T-cell (primary cell): ENCODE measurements around the gene RNF180. TPM values are rescaled to one million over a fixed set of nuclear protein-coding genes. Genes with fewer than 3 reads are reported as not detected.

Experiments used
- ATAC-seq, 4 experiments: fragments of 200-7000 bp in 3 of 4; fragments of 150-1000 bp in 1 of 4; cut with Tn5 transposase; replicated peaks in 1 of 4; 1 replicate in 3 of 4; 2 replicates in 1 of 4; pipeline ENCODE4 v1.10.0; 2021; ENCODE audit warnings: moderate library complexity in 3 of 4, mild to moderate bottlenecking in 2 of 4, moderate number of reproducible peaks in 1 of 4
- CTCF ChIA-PET, 2 donors: fragments of 300-600 bp; sonication (Branson Sonifier 250); formaldehyde crosslinking; loops; one replicate each; lab custom pipeline; 2022; ENCODE audit warnings: antibody characterized with exemption in 2 of 2; lab: Charles Lee
- POLR2A ChIA-PET, 2 donors: fragments of 300-600 bp; sonication (Branson Sonifier 250); formaldehyde crosslinking; loops; one replicate each; lab custom pipeline; 2022; ENCODE audit warnings: antibody characterized with exemption in 2 of 2; lab: Charles Lee
- DNase-seq, 35 experiments: peaks; one replicate each; pipeline versions ENCODE4 v3.0.0 to v3.0.0-alpha.2; 2013 to 2023
- H3K27ac ChIP-seq: one replicate; pipeline ENCODE4 v1.5.1; 2013; ENCODE audit warnings: low read length
- H3K27me3 ChIP-seq, 2 experiments: replicated peaks in 1 of 2; 1 replicate in 1 of 2; 2 replicates in 1 of 2; pipeline versions ENCODE4 v1.6.1 to v1.7.0; 2013; ENCODE audit warnings: low read length in 1 of 2, mixed read lengths in 1 of 2; ENCODE audit not compliant: control insufficient read depth in 2 of 2, insufficient read depth in 2 of 2; ENCODE audit errors: extremely low read depth in 1 of 2
- H3K36me3 ChIP-seq, 2 donors: 1 replicate in 1 of 2; 2 replicates in 1 of 2; pipeline versions ENCODE4 v1.6.1 to v1.7.0; 2013; ENCODE audit warnings: low read length in 1 of 2; ENCODE audit not compliant: control insufficient read depth in 2 of 2, insufficient read depth in 1 of 2; ENCODE audit errors: extremely low read depth in 1 of 2
- H3K4me1 ChIP-seq, 2 experiments: 1 replicate in 1 of 2; 2 replicates in 1 of 2; pipeline versions ENCODE4 v1.6.1 to v1.7.0; 2013; ENCODE audit warnings: low read length in 2 of 2, mixed read lengths in 1 of 2; ENCODE audit not compliant: insufficient read depth in 2 of 2, control insufficient read depth in 1 of 2; ENCODE audit errors: extremely low read depth in 1 of 2
- H3K4me3 ChIP-seq, 2 donors: 1 replicate in 1 of 2; 2 replicates in 1 of 2; pipeline versions ENCODE4 v1.5.1 to v1.7.0; 2013; ENCODE audit warnings: mild to moderate bottlenecking in 2 of 2, low read length in 1 of 2, moderate library complexity in 1 of 2; ENCODE audit not compliant: control insufficient read depth in 1 of 2; ENCODE audit errors: extremely low read depth in 1 of 2
- H3K9me3 ChIP-seq: 2 replicates; pipeline ENCODE4 v1.7.0; 2013
- H3K27ac Mint-ChIP-seq, 2 donors: one replicate each; pipeline ENCODE4 v1.8.0; 2020 to 2021; ENCODE audit warnings: mild to moderate bottlenecking in 2 of 2, mixed read lengths in 2 of 2
- H3K27me3 Mint-ChIP-seq, 2 donors: one replicate each; pipeline ENCODE4 v1.8.0; 2021 to 2022; ENCODE audit warnings: mixed read lengths in 2 of 2
- H3K36me3 Mint-ChIP-seq: one replicate; pipeline ENCODE4 v1.8.0; 2021; ENCODE audit warnings: mixed read lengths
- H3K4me1 Mint-ChIP-seq, 3 donors: one replicate each; pipeline ENCODE4 v1.8.0; 2020 to 2022; ENCODE audit warnings: mixed read lengths in 3 of 3, mild to moderate bottlenecking in 1 of 3
- H3K4me3 Mint-ChIP-seq, 3 donors: one replicate each; pipeline ENCODE4 v1.8.0; 2020 to 2022; ENCODE audit warnings: mild to moderate bottlenecking in 3 of 3, mixed read lengths in 3 of 3, moderate library complexity in 3 of 3
- H3K9me3 Mint-ChIP-seq, 3 donors: one replicate each; pipeline ENCODE4 v1.8.0; 2020 to 2022; ENCODE audit warnings: mixed read lengths in 3 of 3
- WGBS: methylation state at CpG from one replicate; pipeline ENCODE4 v1.1.5; 2013; ENCODE audit warnings: missing lambda C conversion rate; ENCODE audit not compliant: insufficient coverage; 5-methylcytosine and 5-hydroxymethylcytosine counted together
- total RNA-seq, 35 experiments: library from RNA in 6 of 35; stranded (reverse) in 6 of 35; fragments of 120-200 nt in 1 of 35; gene quantifications; one replicate each; pipeline versions ENCODE4 v1.2.1 to v1.2.4 and lab custom pipeline; 2013 to 2026

The RNF180 gene
- total RNA-seq, 5 donors from 2014 or later (not counting 1 experiment from before 2014, with no cell fraction given) = not detected

DNA sequence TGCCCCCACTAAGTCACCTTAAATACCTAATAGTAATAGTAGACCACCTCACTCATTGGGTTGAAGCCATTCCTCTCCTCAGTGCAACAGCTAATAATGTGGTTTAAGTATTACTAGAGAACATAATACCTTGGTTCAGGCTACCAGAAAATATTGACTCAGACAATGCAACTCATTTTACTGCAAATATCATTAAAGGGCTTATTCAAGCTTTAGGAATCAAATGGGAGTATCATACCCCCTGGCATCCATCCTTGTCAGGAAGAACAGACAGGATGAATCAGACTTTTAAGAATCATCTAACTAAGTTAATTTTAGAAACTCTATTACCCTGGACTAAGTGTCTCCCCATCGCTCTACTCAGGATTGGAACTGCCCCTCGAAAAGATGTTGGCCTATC, 6.8 kb upstream of the RNF180 start:
- DNase-seq (no peak), ATAC-seq (no peak)
- no peak overlapping the region for H3K4me3 ChIP-seq
- H3K27ac ChIP-seq = no peak overlapping the region
- H3K36me3 ChIP-seq = no peaks in the 10 kb centered on the region
- CTCF ChIA-PET = no interaction called here
- H3K27ac Mint-ChIP-seq = no peak overlapping the region
- no peak overlapping the region for H3K4me3 Mint-ChIP-seq
- H3K4me1 ChIP-seq = no peaks in the 10 kb centered on the region
- H3K27me3 ChIP-seq = peaks cover 0 to 1% of the 10 kb centered on the region in 2 experiments
- POLR2A ChIA-PET = no interaction called here
- peaks cover 0 to 5% of the 10 kb centered on the region in 2 donors for H3K27me3 Mint-ChIP-seq
- no peaks in the 10 kb centered on the region for H3K36me3 Mint-ChIP-seq
- 83% methylated on average over 1 of the region's 2 CpGs for WGBS
- H3K4me1 Mint-ChIP-seq = no peaks in the 10 kb centered on the region
- H3K9me3 ChIP-seq = no peaks in the 10 kb centered on the region
- peaks cover 0 to 24% (median 18%) of the 10 kb centered on the region in 3 donors for H3K9me3 Mint-ChIP-seq

GRCh38 chr5:64160201-64160600, 5.4 kb upstream of the RNF180 start:
- Histone ChIP-seq H3K36me3 (no peaks in the 10 kb centered on the region), H3K27ac (no peak overlapping the region), H3K4me1 (no peaks in the 10 kb centered on the region), H3K4me3 (no peak overlapping the region), H3K9me3 (no peaks in the 10 kb centered on the region), H3K27me3 (peaks cover under 1 to 10% of the 10 kb centered on the region in 2 experiments)
- Mint-ChIP-seq H3K4me1 (peaks cover 0 to 2% (median 0%) of the 10 kb centered on the region in 3 donors), H3K36me3 (no peaks in the 10 kb centered on the region), H3K9me3 (peaks cover 0 to 20% (median 10%) of the 10 kb centered on the region in 3 donors), H3K27ac (no peak overlapping the region), H3K27me3 (peaks cover 11 to 16% of the 10 kb centered on the region in 2 donors), H3K4me3 (no peak overlapping the region)
- ChIA-PET CTCF (no interaction called here), POLR2A (no interaction called here)
- ATAC-seq (no peak), DNase-seq (no peak)
- 92% methylated on average over 5 of the region's 6 CpGs for whole genome bisulfite sequencing

GRCh38 chr5:64161420-64161819, 4.2 kb upstream of the RNF180 start:
- H3K36me3 ChIP-seq = no peaks in the 10 kb centered on the region
- Mint-ChIP-seq H3K9me3 (peaks cover 0 to 14% (median 6%) of the 10 kb centered on the region in 3 donors), H3K4me1 (peaks cover 0 to 7% (median 3%) of the 10 kb centered on the region in 3 donors), H3K4me3 (no peak overlapping the region), H3K27me3 (peaks cover 17 to 23% of the 10 kb centered on the region in 2 donors), H3K36me3 (no peaks in the 10 kb centered on the region), H3K27ac (no peak overlapping the region)
- H3K27me3 ChIP-seq = peaks cover 7 to 10% of the 10 kb centered on the region in 2 experiments
- H3K9me3 ChIP-seq = no peaks in the 10 kb centered on the region
- 93% methylated on average over 2 of the region's 3 CpGs for WGBS
- ChIA-PET CTCF (no interaction called here), POLR2A (no interaction called here)
- no peak overlapping the region for H3K27ac ChIP-seq
- no peak for DNase-seq
- H3K4me1 ChIP-seq = no peaks in the 10 kb centered on the region
- H3K4me3 ChIP-seq = no peak overlapping the region
- ATAC-seq = no peak

GRCh38 chr5:64163135-64163534, 2.5 kb upstream of the RNF180 start:
- CTCF ChIA-PET = no interaction called here
- no peak for ATAC-seq
- H3K4me1 Mint-ChIP-seq = peaks cover 0 to 8% (median 5%) of the 10 kb centered on the region in 3 donors

GRCh38 chr5:64163746-64164145, 1.9 kb upstream of the RNF180 start:
- H3K36me3 ChIP-seq = no peaks in the 10 kb centered on the region
- ChIA-PET POLR2A (interaction anchor here in 1 of 2 donors (0.6 kb wide), 1 partner anchor 1593 kb away, joined by 3 read pairs; no protein-coding TSS in a partner anchor), CTCF (no interaction called here)
- no peaks in the 10 kb centered on the region for H3K4me1 ChIP-seq
- no peaks in the 10 kb centered on the region for H3K36me3 Mint-ChIP-seq
- no peaks in the 10 kb centered on the region for H3K9me3 ChIP-seq
- peaks cover 0 to 11% (median 6%) of the 10 kb centered on the region in 3 donors for H3K9me3 Mint-ChIP-seq
- no CpG with 5 or more reads among the region's 4 CpGs for WGBS
- H3K27ac ChIP-seq = no peak overlapping the region
- H3K27me3 ChIP-seq = peaks cover 7 to 12% of the 10 kb centered on the region in 2 experiments
- no peak overlapping the region for H3K4me3 ChIP-seq
- H3K4me1 Mint-ChIP-seq = peaks cover 0 to 8% (median 5%) of the 10 kb centered on the region in 3 donors
- DNase-seq (no peak), ATAC-seq (no peak)
- H3K4me3 Mint-ChIP-seq = no peak overlapping the region
- H3K27me3 Mint-ChIP-seq = peaks cover 23 to 25% of the 10 kb centered on the region in 2 donors
- H3K27ac Mint-ChIP-seq = no peak overlapping the region

More at GRCh38 chr5:64163135-64163534, 2.5 kb upstream of the RNF180 start:
- H3K27me3 Mint-ChIP-seq = peaks cover 23 to 25% of the 10 kb centered on the region in 2 donors
- no peak overlapping the region for H3K4me3 Mint-ChIP-seq
- Histone ChIP-seq H3K27ac (no peak overlapping the region), H3K27me3 (peaks cover 7 to 12% of the 10 kb centered on the region in 2 experiments), H3K9me3 (no peaks in the 10 kb centered on the region), H3K4me3 (no peak overlapping the region), H3K36me3 (no peaks in the 10 kb centered on the region), H3K4me1 (no peaks in the 10 kb centered on the region)
- DNase-seq = no peak
- no peak overlapping the region for H3K27ac Mint-ChIP-seq
- POLR2A ChIA-PET = no interaction called here
- no peaks in the 10 kb centered on the region for H3K36me3 Mint-ChIP-seq
- peaks cover 0 to 11% (median 6%) of the 10 kb centered on the region in 3 donors for H3K9me3 Mint-ChIP-seq

DNA sequence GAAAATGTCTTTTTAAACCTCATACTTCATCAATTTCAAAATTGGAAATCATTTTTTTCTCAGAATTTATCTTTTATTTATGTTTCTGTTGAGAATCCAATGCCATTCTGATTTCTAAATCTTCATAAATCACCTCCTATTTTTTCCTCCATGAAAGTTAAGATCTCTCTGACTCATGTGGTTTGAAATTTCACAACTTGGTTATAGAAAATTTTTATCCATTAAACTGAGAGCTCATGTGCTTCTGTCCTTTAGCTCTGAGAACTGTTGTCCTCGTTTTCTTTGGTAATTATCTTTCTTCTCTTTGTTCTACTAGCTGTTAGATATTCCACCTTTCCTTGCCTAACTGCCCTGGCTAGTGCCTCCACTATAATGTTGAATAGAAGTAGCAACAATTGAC, 1.5 kb upstream of the RNF180 start:
- WGBS = no CpG with 5 or more reads among the region's 1 CpG
- H3K27me3 ChIP-seq = peaks cover 7 to 12% of the 10 kb centered on the region in 2 experiments
- no peaks in the 10 kb centered on the region for H3K9me3 ChIP-seq
- H3K27ac Mint-ChIP-seq = no peak overlapping the region
- H3K27me3 Mint-ChIP-seq = peaks cover 23 to 27% of the 10 kb centered on the region in 2 donors
- peaks cover 0 to 8% (median 5%) of the 10 kb centered on the region in 3 donors for H3K4me1 Mint-ChIP-seq
- CTCF ChIA-PET = no interaction called here
- H3K27ac ChIP-seq = no peak overlapping the region
- H3K4me3 ChIP-seq = no peak overlapping the region
- H3K4me1 ChIP-seq = no peaks in the 10 kb centered on the region
- no peak overlapping the region for H3K4me3 Mint-ChIP-seq
- no peaks in the 10 kb centered on the region for H3K36me3 ChIP-seq
- H3K9me3 Mint-ChIP-seq = peaks cover 0 to 11% (median 6%) of the 10 kb centered on the region in 3 donors
- H3K36me3 Mint-ChIP-seq = no peaks in the 10 kb centered on the region
- ATAC-seq (no peak), DNase-seq (no peak)
- POLR2A ChIA-PET = interaction anchor here in 1 of 2 donors (0.6 kb wide), 1 partner anchor 1593 kb away, joined by 3 read pairs; no protein-coding TSS in a partner anchor
